HG03457 (cell line): Measurements from ENCODE around the gene NFIA.
"Not testable (repeated sequence)": the region's sequence is repeated elsewhere in the genome, so short reads cannot be mapped to it uniquely, and the experiment has no call there.

Experiments
- ATAC-seq: cut with Tn5 transposase; IDR thresholded peaks from one replicate; pipeline ENCODE4 v1.9.1; 2021; ENCODE audit warnings: moderate number of reproducible peaks; ENCODE audit not compliant: unreplicated experiment

The NFIA gene

GRCh38 chr1:61263905-61264824 is 181.8 kb downstream of the NFIA start:
- no peak for ATAC-seq

GRCh38 chr1:61264825-61265242 is 182.5 kb downstream of the NFIA start:
- no peak for ATAC-seq

- no peak for ATAC-seq
These were observed 183.3 kb downstream of the NFIA start for GRCh38 chr1:61265665-61266064.

DNA sequence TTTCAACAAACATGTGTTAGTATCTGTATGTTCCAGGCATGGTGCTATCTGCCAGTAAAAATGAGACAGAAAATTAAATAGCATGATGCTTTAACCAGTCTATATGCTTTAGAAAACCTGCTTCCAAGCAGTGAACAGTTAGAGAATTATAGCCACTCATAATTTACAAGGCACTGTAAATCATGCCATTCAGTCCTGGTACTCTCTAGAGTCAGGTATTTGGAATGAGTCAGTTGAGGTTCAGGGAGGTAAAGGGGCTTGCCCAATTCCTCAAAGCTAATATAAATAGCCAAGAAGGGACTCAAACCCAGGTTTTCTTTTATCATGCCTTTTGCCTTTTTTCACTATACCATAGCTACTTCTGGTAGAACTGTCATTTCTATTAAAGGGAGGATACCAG is 184.4 kb downstream of the NFIA start:
- ATAC-seq = no peak

- no peak for ATAC-seq
These were observed 186.3 kb downstream of the NFIA start for GRCh38 chr1:61268546-61269240.

- no peak for ATAC-seq
These were observed 187.2 kb downstream of the NFIA start for GRCh38 chr1:61269602-61270001.

GRCh38 chr1:61270107-61270506 is 187.7 kb downstream of the NFIA start:
- ATAC-seq = no peak

DNA sequence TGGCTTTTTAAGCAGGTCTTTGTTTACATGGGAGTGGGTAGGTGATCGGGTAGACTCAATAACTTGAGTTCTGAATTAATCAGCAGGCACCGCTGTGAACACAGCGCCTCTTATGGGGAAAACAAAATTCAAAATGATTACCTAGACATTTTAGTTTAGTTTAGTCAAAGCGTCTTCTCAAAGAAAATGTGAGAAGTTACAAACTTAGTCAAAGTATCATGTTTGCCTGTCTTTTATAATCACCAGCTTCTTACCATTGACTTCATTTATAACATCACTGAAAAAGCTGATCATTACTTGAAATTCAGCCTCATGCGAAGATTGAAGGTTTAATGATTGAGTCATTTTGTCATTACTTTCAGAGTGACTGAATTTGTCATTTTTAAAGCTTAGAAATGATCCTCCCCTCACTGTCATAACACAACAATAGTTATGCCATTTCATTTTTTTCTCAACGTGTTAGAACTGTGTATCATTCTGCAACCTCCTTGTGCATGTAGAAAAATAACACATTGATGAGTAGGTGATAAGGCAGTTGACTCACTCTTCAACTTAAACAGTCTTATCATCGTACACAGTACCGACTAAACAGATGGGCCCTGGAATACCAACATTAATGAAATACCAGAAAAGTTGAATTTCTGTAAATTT is 188.5 kb downstream of the NFIA start:
- ATAC-seq = no peak

DNA sequence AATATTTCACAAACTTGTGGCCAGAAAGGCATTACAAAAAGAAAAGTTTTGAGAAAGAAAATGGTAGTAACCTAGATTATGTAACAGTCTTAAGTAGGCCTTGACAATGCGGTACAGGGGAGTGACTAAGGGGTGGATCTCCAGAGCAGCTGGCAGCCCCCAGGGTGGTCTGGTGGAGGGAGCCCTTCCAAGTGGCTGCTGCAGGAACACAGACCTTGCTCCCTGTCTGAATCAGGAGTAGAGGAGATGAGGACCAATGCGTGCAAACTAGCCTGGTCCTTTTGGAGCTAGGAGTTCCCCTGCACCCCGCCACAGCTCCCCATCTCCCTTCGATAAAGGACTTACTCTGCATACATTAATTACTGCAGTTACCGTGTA is 189.0 kb downstream of the NFIA start:
- no peak for ATAC-seq

GRCh38 chr1:61273167-61273705 is 190.9 kb downstream of the NFIA start:
- no peak for ATAC-seq

GRCh38 chr1:61273861-61274260 is 191.5 kb downstream of the NFIA start:
- no peak for ATAC-seq

DNA sequence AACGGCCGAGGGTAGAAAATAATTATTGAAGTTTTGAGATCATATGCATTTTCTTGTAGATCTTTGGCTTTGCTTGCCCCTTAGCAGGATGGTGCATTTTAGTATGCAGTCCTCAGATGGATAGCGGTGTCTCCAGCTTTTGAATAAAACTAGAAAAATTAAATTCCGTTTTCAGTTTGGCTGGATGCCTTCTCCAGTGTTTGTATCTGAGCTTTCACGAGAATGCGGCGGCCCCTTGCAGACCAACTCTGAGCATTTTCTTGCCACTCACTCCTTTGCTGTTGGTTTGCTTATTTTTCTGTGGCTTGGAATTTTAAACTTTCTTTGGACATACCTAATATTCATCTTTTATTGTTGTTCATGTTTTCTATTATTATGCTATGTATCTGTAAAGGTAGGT is 192.6 kb downstream of the NFIA start:
- ATAC-seq = no peak

- ATAC-seq = no peak
These were observed 193.9 kb downstream of the NFIA start for GRCh38 chr1:61276246-61276645.

DNA sequence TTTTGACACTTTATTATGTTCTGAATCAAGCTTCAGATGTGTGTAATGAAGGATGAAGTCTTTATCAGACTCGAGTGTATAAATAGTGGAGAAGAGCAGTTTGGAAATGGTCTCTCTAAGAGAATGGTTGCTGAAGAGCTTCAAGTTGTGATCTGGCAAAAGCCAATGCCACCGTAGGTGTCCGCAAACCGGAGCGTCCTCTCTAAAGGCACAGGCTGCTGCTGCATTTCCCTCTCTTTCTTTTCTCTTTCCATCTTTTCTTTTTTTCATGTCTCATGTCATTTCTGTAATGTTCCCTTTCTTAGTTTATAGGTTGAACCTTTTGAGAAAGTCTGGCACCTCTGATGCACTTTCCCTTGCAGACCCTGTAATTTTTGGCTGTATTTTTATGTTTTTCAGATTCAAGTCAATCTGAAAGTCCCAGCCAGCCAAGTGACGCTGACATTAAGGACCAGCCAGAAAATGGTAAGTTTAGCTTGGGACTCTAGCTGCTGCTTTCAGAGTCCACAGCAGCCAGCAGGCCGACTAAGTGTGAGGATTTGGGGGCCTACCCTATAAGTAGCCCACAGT is 194.8 kb downstream of the NFIA start:
- ATAC-seq = no peak

DNA sequence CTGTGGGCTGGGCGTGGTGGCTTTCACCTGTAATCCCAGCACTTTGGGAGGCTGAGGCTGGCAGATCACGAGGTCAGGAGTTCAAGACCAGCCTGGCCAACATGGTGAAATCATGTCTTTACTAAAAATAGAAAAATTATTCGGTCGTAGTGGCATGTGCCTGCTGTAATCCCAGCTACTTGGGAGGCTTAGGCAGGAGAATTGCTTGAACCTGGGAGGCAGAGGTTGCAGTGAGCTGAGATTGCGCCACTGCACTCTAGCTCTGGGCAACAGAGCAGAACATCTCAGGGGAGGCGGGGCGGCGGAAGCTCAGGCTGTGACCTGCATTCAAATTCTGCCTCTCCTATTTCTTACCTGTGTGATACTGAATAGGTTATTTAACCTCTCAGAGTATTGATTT is 196.1 kb downstream of the NFIA start:
- not testable (repeated sequence) for ATAC-seq

- no peak for ATAC-seq
These were observed 196.6 kb downstream of the NFIA start for GRCh38 chr1:61278966-61279365.

DNA sequence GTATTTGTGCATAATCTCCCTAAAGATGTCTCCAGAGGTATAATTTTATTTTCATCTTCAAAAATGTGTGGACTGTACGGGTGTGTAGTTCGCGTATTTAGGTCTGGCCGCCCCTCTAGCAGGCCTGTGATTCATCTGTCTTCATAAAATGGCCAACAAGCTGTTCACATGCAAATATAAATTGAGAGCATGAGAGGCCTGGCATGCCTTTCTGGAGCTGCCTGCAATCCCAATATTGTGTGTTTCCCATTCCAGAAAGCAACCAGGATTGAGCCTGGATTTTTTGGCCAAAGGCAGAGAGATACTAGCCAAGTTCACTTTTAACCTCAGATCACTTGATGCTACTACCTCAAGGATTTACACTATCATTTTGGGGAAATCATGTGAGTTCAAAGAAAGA is 197.2 kb downstream of the NFIA start:
- no peak for ATAC-seq

DNA sequence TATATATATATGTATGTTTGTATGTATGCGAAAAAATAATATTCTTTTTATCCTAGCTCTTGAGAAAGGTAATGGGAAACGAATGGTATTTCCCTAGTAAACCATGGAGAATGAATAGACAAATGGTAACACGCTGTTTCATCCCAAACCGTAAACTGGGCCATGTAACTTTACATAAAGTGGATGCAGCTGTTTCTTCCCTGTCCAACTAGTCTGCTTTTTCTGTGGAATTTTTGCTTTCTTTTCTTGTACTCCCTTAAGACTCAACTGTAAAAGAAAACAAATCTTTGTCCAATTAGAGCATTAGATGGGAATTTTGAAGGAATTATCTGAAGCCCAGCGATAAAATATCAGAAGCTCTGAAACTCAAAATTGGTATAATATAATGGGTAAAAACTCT is 198.1 kb downstream of the NFIA start:
- ATAC-seq = no peak

GRCh38 chr1:61282387-61282786 is 200.0 kb downstream of the NFIA start:
- ATAC-seq = no peak

- ATAC-seq = no peak
These were observed 202.0 kb downstream of the NFIA start for GRCh38 chr1:61284248-61284854.

DNA sequence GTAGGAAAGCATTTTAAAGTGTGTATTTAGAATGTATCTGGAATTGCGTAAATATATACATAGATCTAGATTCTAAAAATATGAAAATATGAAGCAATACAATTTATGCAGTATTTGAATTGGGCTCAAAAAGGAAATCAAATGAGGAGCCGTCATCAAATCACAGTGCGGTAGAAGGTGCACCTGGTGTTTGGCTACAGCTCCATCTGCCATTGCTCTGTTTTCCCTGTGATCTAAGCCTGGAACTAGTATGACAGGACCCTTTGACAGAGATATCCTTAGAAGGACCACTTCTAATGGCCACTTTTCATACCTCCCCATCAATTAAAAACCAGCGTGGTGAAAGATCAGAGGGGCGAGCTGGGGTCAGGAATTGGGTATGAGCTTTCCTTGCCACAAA is 202.6 kb downstream of the NFIA start:
- ATAC-seq = no peak
